ENCODE data around the gene OCEL1.
A peak's percentile ranks its signal among the peaks of the same experiment; 100 is the strongest.
"Not testable (repeated sequence)": the region's sequence is repeated elsewhere in the genome, so short reads cannot be mapped to it uniquely, and the experiment has no call there.

The OCEL1 gene, protein sequence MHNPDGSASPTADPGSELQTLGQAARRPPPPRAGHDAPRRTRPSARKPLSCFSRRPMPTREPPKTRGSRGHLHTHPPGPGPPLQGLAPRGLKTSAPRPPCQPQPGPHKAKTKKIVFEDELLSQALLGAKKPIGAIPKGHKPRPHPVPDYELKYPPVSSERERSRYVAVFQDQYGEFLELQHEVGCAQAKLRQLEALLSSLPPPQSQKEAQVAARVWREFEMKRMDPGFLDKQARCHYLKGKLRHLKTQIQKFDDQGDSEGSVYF

DNA sequence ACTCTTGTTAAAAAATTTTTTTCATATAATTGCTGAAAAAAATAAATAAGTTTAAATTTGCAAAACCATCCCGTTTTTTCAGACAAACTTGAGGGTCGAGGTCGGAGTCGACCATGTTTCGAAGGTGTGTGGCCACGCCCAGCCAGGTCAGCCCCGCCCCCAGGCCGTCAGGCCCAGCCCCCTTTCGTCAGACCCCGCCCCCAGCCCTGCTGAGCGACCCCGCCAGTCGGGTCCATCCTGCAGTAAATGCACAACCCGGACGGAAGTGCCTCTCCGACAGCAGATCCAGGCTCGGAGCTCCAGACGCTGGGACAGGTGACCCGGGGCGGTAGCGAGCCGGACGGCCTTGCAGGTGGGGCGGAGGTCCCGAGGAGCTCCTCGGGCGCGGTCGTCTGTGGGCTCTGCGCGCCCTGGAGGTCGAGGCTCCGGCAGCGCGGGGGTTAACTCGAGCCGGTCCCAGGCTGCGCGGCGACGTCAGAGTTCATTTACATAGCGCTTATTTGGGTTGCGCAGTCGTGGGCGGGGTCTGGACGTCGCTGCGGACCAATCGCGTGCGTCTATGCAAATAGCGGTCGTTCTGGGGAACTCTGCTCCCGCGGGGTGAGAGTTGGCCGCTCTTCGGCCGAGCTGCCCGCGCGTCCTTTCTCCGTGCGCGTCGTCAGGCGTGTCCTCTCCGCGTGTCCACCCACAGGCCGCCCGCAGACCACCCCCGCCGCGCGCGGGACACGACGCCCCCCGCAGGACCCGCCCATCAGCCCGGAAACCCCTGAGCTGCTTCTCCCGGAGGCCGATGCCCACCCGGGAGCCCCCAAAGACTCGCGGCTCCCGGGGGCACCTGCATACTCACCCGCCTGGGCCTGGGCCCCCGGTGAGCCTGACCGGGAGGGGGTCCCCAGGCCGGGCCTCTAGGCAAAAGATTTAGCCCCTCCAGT is at the start of gene OCEL1:
Gene OCEL1, plus strand, starts transcription at position 225 of the 932 bp plus-strand sequence. Its CDS starts 22 bp downstream, at position 247.
- peak; percentile 96 for DNase-seq

DNA sequence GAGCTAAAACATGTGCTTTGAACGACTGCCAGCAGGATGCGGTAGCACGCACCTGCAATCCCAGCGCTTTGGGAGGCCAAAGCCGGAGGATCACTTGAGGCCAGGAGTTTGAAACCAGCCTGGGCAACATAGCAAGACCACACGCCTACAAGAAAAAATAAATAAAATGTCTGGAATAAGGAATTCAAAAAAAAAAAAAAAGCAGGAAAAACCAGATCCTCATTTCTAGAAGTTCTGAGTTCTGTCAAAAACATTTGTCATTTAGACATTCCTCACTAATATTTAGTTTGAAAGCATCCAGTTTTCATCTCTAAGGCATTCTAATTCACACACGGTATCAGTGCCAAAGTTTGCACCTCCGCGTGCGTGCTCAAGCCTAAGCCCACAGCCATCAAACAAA is 47.7 kb upstream of the OCEL1 start:
- DNase-seq = no peak

DNA sequence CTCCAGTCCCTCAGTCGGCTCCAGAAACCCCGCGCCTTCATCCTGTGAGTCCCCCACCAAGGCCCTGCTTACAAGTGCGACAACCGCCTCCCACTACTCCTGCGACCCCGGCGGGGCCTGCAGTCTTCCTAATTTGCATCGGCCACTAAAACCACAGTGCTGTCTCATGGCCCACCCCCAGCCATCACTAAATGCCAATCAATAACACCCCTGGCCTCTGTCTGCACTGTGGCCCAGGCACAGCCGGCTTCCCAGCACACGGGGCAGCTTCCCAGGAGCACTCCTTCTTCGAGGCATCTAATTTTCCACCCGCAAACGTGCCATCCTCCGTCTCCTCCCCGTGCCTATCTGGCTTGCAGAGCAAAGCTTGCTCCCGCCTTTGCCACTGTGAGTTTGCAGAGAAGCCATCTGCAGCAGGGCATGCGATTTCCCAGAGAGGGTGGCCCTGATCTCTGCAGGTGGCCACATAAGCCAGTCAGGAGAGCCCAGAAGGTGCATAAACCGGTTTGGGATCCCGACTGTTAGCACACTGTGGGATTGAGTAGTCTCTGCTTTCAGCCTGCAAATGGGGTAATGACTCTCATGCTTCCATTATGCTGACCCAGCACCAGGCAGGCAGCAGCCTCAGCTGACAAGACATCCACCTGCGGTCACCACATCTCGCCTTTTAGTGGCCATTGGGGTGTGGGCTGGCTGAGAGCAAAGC is 44.9 kb upstream of the OCEL1 start:
- no peak for DNase-seq

DNA sequence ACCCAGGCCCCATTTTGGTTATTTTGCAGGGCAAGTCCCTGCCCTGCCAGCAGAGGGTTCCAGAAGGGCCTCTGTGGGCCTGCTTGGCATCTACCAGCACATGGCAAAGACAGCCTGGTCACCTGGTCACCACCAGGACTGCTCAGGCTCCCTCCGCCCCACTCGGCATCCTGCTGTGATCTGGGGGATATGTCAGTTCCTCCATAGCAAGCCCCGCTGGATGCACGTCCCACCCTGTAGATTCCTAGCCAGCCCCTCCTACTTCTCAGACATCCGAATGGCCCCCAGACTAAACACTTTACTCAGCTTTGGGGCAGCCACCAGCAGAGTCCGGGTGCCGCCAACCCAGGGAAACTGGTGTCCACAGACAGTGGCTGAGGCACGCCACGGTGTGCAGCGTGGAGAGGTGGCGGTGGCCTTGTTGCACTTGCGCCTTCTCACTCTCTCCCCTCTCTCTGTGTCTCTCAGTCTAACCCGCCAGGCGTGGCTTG is 42.7 kb upstream of the OCEL1 start:
- DNase-seq = no peak

DNA sequence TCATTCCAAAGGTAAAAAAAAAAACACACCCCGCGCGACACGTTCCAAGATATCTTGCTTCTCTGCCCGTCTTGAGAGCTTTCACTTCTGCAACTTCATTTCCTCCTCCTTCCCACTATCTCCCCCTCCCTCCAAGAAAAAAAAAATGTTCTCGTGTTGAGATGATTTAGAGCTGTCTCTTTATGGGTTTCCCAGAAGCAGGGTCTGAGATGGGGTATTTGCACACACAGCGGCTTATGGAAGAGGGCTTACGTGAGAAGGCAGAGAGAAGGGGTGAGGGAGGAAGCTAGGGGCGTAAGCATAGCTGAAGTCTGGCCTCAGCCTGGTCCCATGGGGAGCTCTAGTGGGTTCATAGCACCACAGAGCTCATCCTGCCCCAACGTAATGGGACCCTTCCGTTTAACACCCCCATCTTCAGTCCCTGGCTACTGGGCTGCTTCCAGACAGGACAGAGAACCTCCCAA is 42.1 kb upstream of the OCEL1 start:
- no peak for DNase-seq

DNA sequence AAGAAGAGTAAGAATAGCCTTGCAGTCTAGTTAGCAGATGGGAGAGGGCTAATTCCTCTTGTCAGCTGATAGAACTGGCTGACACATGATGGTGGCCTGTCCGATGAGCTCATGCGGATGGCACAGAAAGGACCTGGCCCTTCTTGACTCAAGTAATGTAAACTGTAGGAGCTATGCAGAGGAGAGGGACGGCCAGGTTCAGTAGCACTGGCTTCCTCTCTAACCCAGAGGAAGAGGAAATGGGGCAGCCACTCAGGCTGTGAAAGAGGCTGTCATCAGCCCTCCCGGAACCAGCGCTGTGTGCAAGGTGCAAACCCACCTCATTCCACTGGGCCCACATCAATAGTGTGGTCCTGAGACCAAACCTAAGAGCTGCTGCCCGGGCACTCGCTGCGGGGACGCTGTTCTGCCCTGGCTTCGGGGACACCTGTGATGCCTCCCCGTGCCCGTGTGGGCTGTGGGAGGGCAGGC is 41.6 kb upstream of the OCEL1 start:
- no peak for DNase-seq

DNA sequence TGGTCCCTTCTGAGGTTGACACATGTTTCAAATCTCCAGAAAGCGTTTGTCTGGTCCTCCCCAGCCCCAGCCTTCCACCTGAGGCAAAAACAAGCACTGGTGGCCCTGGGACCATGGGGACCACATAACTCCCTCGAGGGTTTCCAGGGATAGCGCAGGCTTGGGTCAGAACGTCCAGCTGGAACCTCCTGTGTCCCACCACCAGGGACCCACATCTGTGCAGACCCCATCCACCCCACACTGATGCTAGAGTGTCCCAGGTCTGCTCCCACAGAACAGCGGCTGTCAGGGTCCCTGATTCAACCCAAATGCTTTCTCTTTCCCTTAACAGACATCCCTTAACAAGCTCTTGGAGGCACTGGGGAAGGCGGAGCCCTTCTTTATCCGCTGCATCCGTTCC is 40.4 kb upstream of the OCEL1 start:
- no peak for DNase-seq

DNA sequence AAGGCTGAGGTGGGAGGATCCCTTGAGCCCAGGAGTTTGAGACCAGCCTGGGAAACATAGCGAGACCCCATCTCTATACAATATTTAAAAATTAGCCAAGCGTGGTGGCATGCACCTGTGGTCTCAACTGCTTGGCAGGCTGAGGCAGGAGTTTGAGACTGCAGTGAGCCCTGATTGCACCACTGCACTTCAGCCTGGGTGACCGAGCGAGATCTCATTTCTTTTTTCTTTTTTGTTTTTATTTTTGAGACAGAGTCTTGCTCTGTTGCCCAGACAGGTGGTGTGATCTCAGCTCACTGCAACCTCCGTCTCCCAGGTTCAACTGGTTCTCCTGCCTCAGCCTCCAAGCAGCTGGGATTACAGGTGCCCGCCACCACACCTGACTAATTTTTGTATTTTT is 34.3 kb upstream of the OCEL1 start:
- not testable (repeated sequence) for DNase-seq

DNA sequence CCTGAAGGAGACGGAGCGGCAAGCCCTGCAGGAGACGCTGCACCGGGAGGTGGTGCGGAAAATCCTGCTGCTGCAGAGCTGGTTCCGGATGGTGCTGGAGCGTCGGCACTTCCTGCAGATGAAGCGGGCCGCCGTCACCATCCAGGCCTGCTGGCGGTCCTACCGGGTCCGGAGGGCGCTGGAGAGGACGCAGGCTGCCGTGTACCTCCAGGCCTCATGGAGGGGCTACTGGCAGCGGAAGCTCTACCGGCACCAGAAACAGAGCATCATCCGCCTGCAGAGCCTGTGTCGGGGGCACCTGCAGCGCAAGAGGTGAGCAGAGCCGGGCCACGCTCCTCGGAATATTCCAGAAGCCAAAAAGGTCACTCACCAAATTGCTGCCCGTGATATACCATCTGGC is 33.3 kb upstream of the OCEL1 start:
- DNase-seq = no peak

DNA sequence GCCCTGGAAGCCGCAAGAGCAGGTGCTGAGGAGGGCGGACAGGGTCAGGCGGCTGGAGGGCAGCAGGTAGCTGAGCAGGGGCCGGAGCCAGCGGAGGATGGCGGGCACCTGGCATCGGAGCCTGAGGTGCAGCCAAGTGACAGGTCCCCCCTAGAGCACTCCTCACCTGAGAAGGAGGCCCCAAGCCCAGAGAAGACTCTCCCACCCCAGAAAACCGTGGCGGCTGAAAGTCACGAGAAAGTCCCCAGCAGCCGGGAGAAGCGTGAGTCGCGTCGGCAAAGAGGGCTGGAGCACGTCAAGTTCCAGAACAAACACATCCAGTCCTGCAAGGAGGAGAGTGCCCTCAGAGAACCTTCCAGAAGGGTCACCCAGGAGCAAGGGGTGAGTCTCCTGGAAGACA is 31.4 kb upstream of the OCEL1 start:
- DNase-seq = no peak

DNA sequence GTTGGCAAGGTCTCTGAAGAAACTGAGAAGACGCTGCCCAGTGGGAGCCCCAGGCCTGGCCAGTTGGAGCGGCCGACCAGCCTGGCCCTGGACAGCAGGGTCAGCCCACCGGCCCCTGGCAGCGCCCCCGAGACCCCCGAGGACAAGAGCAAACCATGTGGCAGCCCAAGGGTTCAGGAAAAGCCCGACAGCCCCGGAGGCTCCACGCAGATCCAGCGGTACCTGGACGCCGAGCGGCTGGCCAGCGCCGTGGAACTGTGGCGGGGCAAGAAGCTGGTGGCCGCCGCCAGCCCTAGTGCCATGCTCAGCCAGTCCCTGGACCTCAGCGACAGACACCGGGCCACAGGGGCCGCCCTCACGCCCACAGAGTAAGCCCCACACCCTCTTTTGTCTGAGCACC is 30.9 kb upstream of the OCEL1 start:
- DNase-seq = no peak

DNA sequence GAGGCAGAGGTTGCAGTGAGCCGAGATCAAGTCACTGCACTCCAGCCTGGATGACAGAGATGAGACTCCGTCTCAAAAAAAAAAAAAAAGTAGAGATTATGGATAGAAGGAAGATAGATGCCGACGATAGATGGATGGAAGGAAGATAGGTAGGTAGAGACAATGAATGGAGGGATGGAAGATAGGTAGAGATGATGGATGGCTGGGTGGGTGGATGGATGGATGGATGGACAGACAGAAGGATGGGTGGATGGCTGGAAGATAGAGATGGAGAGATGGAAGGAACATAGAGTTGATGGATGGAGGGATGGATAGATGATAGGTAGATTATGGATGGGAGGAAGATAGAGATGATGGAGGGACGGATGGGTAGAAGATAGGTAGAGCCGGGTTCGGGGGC is 29.4 kb upstream of the OCEL1 start:
- DNase-seq = no peak

DNA sequence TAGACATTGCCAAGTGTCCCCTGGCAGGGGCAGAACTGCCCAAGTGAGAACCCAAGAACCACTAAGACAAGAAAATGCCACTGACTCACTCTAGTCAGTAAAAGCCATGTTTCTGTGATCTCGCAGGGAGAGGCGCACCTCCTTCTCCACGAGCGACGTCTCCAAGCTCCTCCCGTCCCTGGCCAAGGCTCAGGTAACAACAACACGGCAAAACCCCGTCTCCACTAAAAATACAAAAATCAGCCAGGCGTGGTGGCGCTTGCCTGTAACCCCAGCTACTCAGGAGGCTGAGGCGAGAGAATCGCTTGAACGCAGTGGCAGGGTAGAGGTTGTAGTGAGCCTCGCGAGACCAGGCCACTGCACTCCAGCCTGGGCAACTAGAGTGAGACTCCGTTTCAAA is 28.4 kb upstream of the OCEL1 start:
- no peak for DNase-seq

DNA sequence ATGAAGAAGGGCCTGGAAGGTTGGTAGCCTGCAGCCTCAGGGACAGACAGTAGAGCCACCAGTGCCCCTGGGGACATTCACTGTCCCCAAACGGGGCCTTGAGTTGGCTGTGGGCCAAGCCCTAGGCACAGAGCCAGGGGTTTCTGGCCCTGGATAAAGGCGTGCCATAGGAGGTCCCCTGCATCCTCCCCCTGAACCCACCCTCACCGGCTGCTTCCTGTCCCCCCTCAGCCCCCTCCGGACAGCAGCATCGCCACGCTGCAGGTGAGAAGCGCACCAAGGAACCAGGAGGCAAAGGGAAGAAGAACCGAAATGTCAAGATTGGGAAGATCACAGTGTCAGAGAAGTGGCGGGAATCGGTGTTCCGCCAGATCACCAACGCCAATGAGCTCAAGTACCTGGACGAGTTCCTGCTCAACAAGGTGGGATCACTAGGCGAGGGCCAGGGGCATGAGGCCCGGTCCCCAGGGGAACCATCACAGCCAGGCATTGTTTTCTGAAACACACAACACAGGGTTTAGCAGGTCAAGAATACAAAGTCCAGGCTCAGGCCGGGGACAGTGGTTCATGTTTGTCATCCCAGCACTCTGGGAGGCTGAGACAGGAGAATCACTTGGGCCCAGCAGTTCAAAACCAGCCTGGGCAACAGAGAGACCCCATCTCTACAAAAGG is 25.5 kb upstream of the OCEL1 start:
- DNase-seq = no peak

DNA sequence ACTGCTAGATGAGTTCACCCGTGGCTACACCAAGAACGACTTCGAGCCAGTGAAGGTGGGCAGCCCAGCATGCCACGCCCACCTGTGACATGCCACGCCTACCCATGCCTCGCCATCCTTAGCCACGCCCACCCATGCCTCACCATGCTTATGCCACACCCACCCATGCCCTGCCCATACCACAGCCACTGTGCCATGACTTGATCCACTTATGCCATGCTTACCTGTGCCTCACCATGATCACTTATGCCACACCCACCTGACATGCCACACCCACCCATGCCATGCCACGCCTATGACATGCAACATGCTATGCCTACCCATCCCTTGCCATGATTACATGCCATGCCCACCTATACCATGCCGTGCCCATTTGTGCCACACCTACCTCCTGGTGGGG is 23.8 kb upstream of the OCEL1 start:
- DNase-seq = no peak

DNA sequence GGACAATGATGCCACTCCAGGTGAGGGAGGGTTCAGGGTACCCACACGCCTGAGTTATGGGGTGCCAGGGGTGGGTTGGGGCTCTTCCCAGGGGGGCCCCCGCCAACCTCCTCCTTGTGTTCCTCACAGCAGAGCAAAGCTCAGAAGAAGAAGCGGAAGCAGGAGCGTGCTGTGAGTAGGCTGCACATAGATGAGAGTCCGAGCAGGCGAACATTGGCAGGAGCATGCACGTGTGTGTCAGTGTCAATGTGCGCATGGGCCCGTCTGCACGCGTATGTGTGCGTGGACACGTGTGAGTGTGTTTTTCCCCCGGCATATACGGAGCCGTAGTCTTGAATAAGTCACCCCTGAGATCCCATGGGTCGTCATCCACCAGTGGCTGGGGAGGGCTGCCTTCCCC is 23.3 kb upstream of the OCEL1 start:
- no peak for DNase-seq

DNA sequence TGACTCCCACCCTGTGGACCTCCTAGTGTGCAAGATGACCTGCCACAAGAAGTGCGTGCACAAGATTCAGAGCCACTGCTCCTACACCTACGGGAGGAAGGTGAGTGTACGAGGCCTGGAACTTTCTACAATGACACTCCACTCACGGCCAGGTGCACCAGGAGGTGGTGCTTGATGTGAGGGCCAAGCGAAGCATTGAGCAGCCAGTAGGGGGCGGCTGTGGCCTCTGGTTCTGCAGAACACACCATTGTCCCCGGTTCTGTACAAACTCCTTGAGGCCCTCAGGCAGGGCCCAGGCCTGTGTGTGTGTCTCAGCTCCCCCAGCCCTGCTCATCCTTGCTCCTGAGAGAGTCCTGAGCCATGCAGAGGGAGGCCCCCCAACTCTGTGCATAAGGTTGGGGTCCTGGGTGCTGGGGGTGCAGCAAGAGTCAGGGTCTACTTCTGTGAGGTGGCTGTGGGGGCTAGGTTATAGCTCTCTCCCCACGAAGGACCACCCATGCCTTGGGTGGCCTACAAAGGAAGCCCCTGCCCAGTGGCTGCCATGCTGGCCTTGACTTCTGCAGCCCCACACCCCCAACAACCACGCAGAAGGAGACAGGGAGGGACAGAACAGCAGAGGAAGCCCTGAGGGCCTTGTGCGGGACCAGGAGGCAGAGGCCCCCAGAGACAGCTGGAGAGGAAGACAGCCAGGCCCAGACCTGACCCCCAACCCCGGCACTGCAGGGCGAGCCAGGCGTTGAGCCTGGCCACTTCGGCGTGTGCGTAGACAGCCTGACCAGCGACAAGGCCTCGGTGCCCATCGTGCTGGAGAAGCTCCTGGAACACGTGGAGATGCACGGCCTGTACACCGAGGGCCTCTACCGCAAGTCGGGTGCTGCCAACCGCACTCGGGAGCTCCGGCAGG is 20.5 kb upstream of the OCEL1 start:
- DNase-seq = peak; percentile 56

DNA sequence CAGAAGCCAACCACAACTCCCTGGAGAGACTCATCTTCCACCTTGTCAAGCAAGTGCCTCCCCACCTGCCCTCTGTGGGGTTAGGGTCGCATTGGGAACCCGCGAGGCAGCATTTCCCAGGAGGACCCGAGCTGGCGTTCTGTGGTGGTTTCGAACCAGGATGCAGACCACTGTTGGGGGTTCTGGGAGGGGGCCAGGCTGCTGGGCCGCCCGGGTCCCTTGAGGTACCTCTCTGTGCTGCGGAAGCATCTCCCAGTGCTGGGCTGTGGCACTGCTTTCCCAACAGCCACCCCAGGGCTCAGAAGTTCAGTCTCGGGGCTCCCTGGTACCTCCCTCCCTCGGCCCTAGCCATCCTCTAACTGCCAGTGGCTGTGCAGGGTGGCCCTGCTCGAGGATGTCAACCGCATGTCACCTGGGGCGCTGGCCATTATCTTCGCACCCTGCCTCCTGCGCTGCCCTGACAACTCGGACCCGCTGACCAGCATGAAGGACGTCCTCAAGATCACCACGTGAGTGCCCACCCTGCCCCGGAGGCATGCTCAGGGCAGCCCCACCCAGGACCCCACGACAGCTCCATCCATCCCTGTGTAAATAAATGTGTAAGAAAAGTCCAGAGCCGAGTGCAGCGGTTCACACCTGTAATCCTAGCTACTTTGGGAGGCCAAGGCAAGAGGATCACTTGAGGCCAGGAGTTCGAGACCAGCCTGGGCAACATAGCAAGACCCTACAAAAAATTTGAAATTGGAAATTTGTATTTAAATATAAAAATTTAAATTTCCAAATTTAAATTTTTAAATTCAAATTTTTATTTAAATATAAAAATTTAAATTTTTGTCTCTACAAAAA is 19.1 kb upstream of the OCEL1 start:
- no peak for DNase-seq

DNA sequence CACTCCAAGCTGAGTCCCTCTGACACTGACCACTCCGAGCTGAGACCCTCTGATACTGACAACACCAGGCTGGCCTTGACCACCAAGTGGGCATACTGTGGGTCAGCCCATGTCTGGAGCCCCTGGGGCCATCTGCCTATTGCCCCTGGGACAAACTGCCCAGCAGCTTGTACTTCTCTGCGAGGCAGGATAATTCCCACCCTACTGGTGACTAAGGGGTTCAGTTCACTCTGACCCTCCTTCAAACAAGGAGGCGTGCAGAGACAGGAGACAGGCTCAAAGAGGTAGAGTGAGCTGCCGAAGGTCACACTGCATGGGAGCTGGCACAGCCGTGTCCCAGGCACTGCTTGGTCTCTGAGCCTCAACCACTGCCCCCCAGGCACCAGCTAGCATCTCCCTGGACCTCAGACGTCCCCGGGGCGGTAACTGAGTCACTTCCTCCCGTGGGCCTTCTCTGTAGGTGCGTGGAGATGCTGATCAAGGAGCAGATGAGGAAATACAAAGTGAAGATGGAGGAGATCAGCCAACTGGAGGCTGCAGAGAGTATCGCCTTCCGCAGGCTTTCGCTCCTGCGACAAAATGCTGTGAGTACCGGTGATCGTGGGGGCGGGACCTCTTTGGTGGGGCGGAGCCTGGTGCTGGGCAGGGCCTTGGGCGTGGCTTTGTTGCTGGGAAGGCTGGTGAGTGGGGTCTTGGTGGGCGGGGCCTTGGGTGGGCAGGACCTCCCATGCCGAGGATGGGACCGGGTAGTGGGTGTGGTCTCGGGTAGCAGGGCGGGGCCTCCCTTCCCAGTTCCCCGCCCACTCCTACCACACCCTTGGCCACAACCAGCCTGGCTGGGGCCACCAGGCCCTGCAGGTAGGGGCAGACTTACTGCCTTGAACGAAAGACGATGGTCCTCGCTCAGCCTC is 16.6 kb upstream of the OCEL1 start:
- no peak for DNase-seq

DNA sequence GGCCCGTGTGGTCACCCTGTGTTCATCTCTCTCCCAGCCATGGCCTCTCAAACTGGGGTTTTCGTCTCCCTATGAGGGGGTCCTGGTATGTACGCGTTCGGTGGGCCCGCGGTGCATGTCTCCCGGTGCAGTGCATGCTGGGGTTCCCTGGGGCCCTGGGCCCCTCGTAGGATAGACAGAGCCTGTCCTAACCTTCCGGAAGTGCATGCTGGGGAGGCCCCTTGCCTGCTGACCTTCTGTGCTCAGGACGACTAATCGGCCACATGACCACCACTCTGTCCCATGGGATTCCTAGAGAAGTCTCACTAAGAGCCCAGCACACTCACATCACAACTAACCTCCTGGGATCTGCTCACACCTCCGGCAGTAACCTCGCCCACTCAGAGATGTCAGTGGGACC is 15.7 kb upstream of the OCEL1 start:
- DNase-seq = no peak

All from NCI-H1092 (cell line).